GM21717 (cell line): ENCODE results near the gene PTPRN2.

ENCODE experiments used
- ATAC-seq: cut with Tn5 transposase; IDR thresholded peaks from one replicate; pipeline ENCODE4 v1.9.1; 2021; ENCODE audit warnings: mild to moderate bottlenecking, moderate library complexity; ENCODE audit not compliant: unreplicated experiment

PTPRN2 gene

GRCh38 chr7:157586426-157586955 is 1001.1 kb downstream of the PTPRN2 start:
- no peak for ATAC-seq

GRCh38 chr7:157585113-157585861 is 1002.3 kb downstream of the PTPRN2 start:
- ATAC-seq = no peak

- ATAC-seq = no peak
Observed at GRCh38 chr7:157584420-157584819, 1003.2 kb downstream of the PTPRN2 start.

GRCh38 chr7:157581740-157582139 is 1005.9 kb downstream of the PTPRN2 start:
- no peak for ATAC-seq

GRCh38 chr7:157580324-157580723 is 1007.3 kb downstream of the PTPRN2 start:
- no peak for ATAC-seq

- no peak for ATAC-seq
Observed at GRCh38 chr7:157579425-157579824, 1008.2 kb downstream of the PTPRN2 start.

GRCh38 chr7:157577796-157578339 is 1009.8 kb downstream of the PTPRN2 start:
- no peak for ATAC-seq

GRCh38 chr7:157577061-157577460 is 1010.6 kb downstream of the PTPRN2 start:
- no peak for ATAC-seq

GRCh38 chr7:157576415-157576814 is 1011.2 kb downstream of the PTPRN2 start:
- ATAC-seq = no peak

GRCh38 chr7:157575777-157576176 is 1011.8 kb downstream of the PTPRN2 start:
- no peak for ATAC-seq

GRCh38 chr7:157574914-157575586 is 1012.6 kb downstream of the PTPRN2 start:
- ATAC-seq = no peak

- ATAC-seq = no peak
Observed at GRCh38 chr7:157574120-157574825, 1013.4 kb downstream of the PTPRN2 start.

GRCh38 chr7:157573244-157573643 is 1014.4 kb downstream of the PTPRN2 start:
- no peak for ATAC-seq

GRCh38 chr7:157572622-157573021 is 1015.0 kb downstream of the PTPRN2 start:
- no peak for ATAC-seq

- no peak for ATAC-seq
Observed at GRCh38 chr7:157570531-157571200, 1017.0 kb downstream of the PTPRN2 start.

GRCh38 chr7:157569967-157570366 is 1017.7 kb downstream of the PTPRN2 start:
- no peak for ATAC-seq

GRCh38 chr7:157568770-157569584 is 1018.6 kb downstream of the PTPRN2 start:
- no peak for ATAC-seq

GRCh38 chr7:157568106-157568769 is 1019.4 kb downstream of the PTPRN2 start:
- ATAC-seq = no peak

GRCh38 chr7:157567666-157568065 is 1020.0 kb downstream of the PTPRN2 start:
- ATAC-seq = no peak
